ENCODE results near the gene LRP2. TPM values are rescaled to one million over a fixed set of nuclear protein-coding genes. Genes with fewer than 3 reads are reported as not detected.

Gene LRP2
- total RNA-seq, 4 donors from 2014 or later: under 0.01 to 0.35 (median 0.06) TPM; not detected in 1

GRCh38 chr2:169265591-169265990, 96.7 kb downstream of the LRP2 start:
- intact Hi-C loops (cut with DNase I; ENCODE audit: low total_unique reads): no loop called here
- H3K27me3 ChIP-seq: no peaks in the 10 kb centered on the region
- no peaks in the 10 kb centered on the region for H3K9me3 ChIP-seq
- TF ChIP-seq, protein P1, sequence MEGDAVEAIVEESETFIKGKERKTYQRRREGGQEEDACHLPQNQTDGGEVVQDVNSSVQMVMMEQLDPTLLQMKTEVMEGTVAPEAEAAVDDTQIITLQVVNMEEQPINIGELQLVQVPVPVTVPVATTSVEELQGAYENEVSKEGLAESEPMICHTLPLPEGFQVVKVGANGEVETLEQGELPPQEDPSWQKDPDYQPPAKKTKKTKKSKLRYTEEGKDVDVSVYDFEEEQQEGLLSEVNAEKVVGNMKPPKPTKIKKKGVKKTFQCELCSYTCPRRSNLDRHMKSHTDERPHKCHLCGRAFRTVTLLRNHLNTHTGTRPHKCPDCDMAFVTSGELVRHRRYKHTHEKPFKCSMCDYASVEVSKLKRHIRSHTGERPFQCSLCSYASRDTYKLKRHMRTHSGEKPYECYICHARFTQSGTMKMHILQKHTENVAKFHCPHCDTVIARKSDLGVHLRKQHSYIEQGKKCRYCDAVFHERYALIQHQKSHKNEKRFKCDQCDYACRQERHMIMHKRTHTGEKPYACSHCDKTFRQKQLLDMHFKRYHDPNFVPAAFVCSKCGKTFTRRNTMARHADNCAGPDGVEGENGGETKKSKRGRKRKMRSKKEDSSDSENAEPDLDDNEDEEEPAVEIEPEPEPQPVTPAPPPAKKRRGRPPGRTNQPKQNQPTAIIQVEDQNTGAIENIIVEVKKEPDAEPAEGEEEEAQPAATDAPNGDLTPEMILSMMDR (IDR thresholded peaks at IDR 0.05): no peak
- TF ChIP-seq POLR2A (IDR thresholded peaks at IDR 0.05): no peak
- no peaks in the 10 kb centered on the region for H3K36me3 ChIP-seq
- DNase-seq: no peak
- no peaks in the 10 kb centered on the region for H3K4me1 ChIP-seq
- no peak overlapping the region for H3K27ac ChIP-seq
- no peak overlapping the region for H3K4me3 ChIP-seq

- Histone ChIP-seq H3K36me3 (no peaks in the 10 kb centered on the region), H3K27ac (no peak overlapping the region), H3K27me3 (no peaks in the 10 kb centered on the region), H3K9me3 (no peaks in the 10 kb centered on the region), H3K4me3 (no peak overlapping the region), H3K4me1 (no peaks in the 10 kb centered on the region)
- intact Hi-C loops (cut with DNase I; ENCODE audit: low total_unique reads): no loop called here
- DNase-seq: no peak
- TF ChIP-seq POLR2A (IDR thresholded peaks at IDR 0.05): no peak
- TF ChIP-seq, protein P1 (IDR thresholded peaks at IDR 0.05): no peak
These were observed 101.3 kb downstream of the LRP2 start for GRCh38 chr2:169260846-169261642.

DNA sequence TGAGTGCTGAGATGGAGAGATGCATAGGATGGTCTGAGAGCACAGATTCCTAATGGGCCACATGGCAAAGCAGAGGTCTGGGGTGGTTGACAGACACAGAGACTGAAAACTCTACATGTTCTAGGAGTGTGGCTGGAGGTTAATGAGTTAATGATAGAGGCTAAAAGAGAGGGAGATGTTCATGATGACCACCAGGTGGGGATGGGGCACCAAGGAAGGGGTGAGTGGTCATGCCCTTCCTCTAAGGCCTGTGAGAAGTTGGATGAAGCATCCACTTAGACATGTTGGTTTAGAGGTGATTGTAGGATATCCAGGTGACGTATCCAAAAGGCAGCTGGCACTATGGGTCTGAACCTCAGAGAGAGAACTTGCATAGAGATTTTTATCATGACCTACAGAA, 102.1 kb downstream of the LRP2 start:
- TF ChIP-seq, protein P1 (IDR thresholded peaks at IDR 0.05): no peak
- no peak for TF ChIP-seq POLR2A (IDR thresholded peaks at IDR 0.05)

DNA sequence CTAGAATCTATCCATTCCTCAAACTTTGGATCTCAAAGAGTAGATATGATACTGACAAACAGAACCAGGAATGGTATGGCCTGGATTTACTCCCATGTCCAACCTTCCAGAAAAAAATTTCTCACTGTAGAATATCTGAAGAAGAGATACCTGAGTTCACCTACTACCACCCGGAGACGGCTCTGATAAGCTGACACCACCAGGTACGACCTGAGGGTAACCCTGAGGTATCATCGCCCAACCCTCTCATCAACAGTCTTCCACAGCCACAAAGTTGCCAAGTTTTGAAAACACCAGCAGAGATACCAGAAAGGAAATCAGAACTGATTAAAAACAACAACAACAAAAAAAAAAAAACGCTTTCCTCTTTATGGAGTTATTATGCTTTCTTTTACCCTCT, 102.9 kb downstream of the LRP2 start:
- Histone ChIP-seq H3K36me3 (no peaks in the 10 kb centered on the region), H3K27ac (no peak overlapping the region), H3K4me1 (no peaks in the 10 kb centered on the region), H3K27me3 (no peaks in the 10 kb centered on the region), H3K9me3 (no peaks in the 10 kb centered on the region), H3K4me3 (no peak overlapping the region)
- intact Hi-C loops (cut with DNase I; ENCODE audit: low total_unique reads): no loop called here
- TF ChIP-seq, protein P1 (IDR thresholded peaks at IDR 0.05): no peak
- TF ChIP-seq POLR2A (IDR thresholded peaks at IDR 0.05): no peak
- DNase-seq: no peak

More for the DNA sequence above, 102.1 kb downstream of the LRP2 start:
- no peak overlapping the region for H3K4me3 ChIP-seq
- intact Hi-C loops (cut with DNase I; ENCODE audit: low total_unique reads): no loop called here
- H3K36me3 ChIP-seq: no peaks in the 10 kb centered on the region
- H3K27ac ChIP-seq: no peak overlapping the region
- H3K4me1 ChIP-seq: no peaks in the 10 kb centered on the region
- DNase-seq: no peak
- no peaks in the 10 kb centered on the region for H3K9me3 ChIP-seq
- H3K27me3 ChIP-seq: no peaks in the 10 kb centered on the region

- TF ChIP-seq, protein P1 (IDR thresholded peaks at IDR 0.05): no peak
- no peak for TF ChIP-seq POLR2A (IDR thresholded peaks at IDR 0.05)
- intact Hi-C loops (cut with DNase I; ENCODE audit: low total_unique reads): no loop called here
These were observed 104.2 kb downstream of the LRP2 start for GRCh38 chr2:169258045-169258601.

More at GRCh38 chr2:169258045-169258601, 104.2 kb downstream of the LRP2 start:
- H3K9me3 ChIP-seq: no peaks in the 10 kb centered on the region
- no peaks in the 10 kb centered on the region for H3K36me3 ChIP-seq
- H3K4me3 ChIP-seq: no peak overlapping the region
- no peaks in the 10 kb centered on the region for H3K4me1 ChIP-seq
- no peak overlapping the region for H3K27ac ChIP-seq
- H3K27me3 ChIP-seq: no peaks in the 10 kb centered on the region
- DNase-seq: no peak

Measured in uterus (tissue), 4 donors.